ENCODE data around the gene S100P. TPM values are rescaled to one million over a fixed set of nuclear protein-coding genes. Genes with fewer than 3 reads are reported as not detected.
A peak's percentile ranks its signal among the peaks of the same experiment; 100 is the strongest.

The S100P gene
- total RNA-seq, 2 donors from 2014 or later = 137 to 547 TPM

GRCh38 chr4:6716018-6716911 lies 22.6 kb downstream of the S100P start, which contains the start of gene BLOC1S4:
Gene BLOC1S4 (plus strand): TSS chr4:6716174. CDS start chr4:6716210, 36 bp downstream.
- Histone ChIP-seq H3K27ac (peak within 1 kb of the TSS; percentile 92), H3K9ac (ENCODE audit: low read depth in 2 of 2, low read length in 2 of 2) (peak within 1 kb of the TSS; percentile 87 to 96), H3K4me3 (peak within 1 kb of the TSS; percentile 77), H3K9me3 (no peaks in the 10 kb centered on the region), H3K27me3 (no peaks in the 10 kb centered on the region), H3K36me3 (no peaks in the 10 kb centered on the region), H3K4me1 (no peaks in the 10 kb centered on the region)
- peak; percentile 88 for DNase-seq
- intact Hi-C loops (cut with DNase I) = loop anchor here (5.0 to 10.0 kb wide), 2 partner anchors 269 to 356 kb away; no protein-coding TSS in a partner anchor
- TF ChIP-seq CTCF (IDR thresholded peaks at IDR 0.05) = no peak

- peak overlapping the region; percentile 87 to 96 for H3K9ac ChIP-seq (ENCODE audit: low read depth in 2 of 2, low read length in 2 of 2)
- no peak for TF ChIP-seq CTCF (IDR thresholded peaks at IDR 0.05)
- H3K36me3 ChIP-seq = no peaks in the 10 kb centered on the region
- peak overlapping the region; percentile 77 for H3K4me3 ChIP-seq
- peak overlapping the region; percentile 92 for H3K27ac ChIP-seq
- no peaks in the 10 kb centered on the region for H3K4me1 ChIP-seq
- no peaks in the 10 kb centered on the region for H3K27me3 ChIP-seq
- intact Hi-C loops (cut with DNase I) = loop anchor here (5.0 to 10.0 kb wide), 2 partner anchors 268 to 355 kb away; no protein-coding TSS in a partner anchor
- no peaks in the 10 kb centered on the region for H3K9me3 ChIP-seq
- DNase-seq = no peak
Measured at GRCh38 chr4:6716958-6717655, 23.4 kb downstream of the S100P start.

- Histone ChIP-seq H3K9me3 (no peaks in the 10 kb centered on the region), H3K9ac (ENCODE audit: low read depth in 2 of 2, low read length in 2 of 2) (no peak overlapping the region), H3K4me3 (no peak overlapping the region), H3K27me3 (no peaks in the 10 kb centered on the region), H3K36me3 (no peaks in the 10 kb centered on the region), H3K4me1 (no peaks in the 10 kb centered on the region), H3K27ac (no peak overlapping the region)
- no peak for TF ChIP-seq CTCF (IDR thresholded peaks at IDR 0.05)
- intact Hi-C loops (cut with DNase I) = loop anchor here (5.0 to 10.0 kb wide), 2 partner anchors 266 to 353 kb away; no protein-coding TSS in a partner anchor
- DNase-seq = no peak
Measured at GRCh38 chr4:6718932-6719610, 25.4 kb downstream of the S100P start.

GRCh38 chr4:6719611-6720179 lies 26.0 kb downstream of the S100P start:
- DNase-seq = no peak
- intact Hi-C loops (cut with DNase I) = loop anchor here (2.0 to 10.0 kb wide), 3 partner anchors 153 to 353 kb away; no protein-coding TSS in a partner anchor
- TF ChIP-seq CTCF (IDR thresholded peaks at IDR 0.05) = no peak
- Histone ChIP-seq H3K9ac (ENCODE audit: low read depth in 2 of 2, low read length in 2 of 2) (no peak overlapping the region), H3K36me3 (no peaks in the 10 kb centered on the region), H3K27me3 (no peaks in the 10 kb centered on the region), H3K27ac (no peak overlapping the region), H3K9me3 (no peaks in the 10 kb centered on the region), H3K4me1 (no peaks in the 10 kb centered on the region), H3K4me3 (no peak overlapping the region)
